ENCODE results near the gene HTRA1.

HTRA1 gene
- total RNA-seq = 29.3 to 251 (median 94.3) reads per million in 17 experiments

DNA sequence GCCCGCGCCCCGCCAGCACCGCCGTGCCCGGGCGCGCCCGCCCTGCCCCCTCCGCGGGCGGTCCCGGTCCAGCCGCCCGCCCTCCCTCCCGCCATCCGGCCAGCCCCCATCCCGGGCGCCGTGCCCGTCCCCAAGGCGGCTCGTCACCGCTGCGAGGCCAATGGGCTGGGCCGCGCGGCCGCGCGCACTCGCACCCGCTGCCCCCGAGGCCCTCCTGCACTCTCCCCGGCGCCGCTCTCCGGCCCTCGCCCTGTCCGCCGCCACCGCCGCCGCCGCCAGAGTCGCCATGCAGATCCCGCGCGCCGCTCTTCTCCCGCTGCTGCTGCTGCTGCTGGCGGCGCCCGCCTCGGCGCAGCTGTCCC, at the start of gene HTRA1:
Gene HTRA1, plus strand, starts transcription at position 187 of the 362 bp plus-strand sequence. Its CDS starts 100 bp downstream, at position 287.
- DNase-seq = peak; percentile 55 to 78 (median 68)

DNA sequence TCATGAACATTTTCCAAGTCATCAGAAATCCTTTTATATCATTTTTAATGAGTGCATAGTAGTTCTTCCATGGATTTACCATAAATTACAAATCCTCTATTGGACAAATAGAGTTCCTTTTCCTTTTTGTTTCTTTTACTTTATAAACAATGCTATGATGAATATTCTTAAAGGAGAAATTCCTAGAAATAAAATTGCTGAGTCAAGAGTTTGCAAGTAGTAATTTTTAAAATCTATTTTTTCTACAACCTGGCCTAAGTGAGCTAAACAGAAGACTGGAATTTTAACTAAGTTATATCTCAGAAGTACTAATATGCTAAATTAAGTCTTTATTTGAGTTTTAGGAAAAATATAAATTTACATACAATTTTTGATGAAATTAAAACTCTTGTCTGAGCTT, 48.0 kb upstream of the HTRA1 start:
- DNase-seq = no peak

GRCh38 chr10:122417667-122418066, 43.7 kb upstream of the HTRA1 start:
- peak in 1 of 4 experiments; percentile 5 for DNase-seq

GRCh38 chr10:122419016-122419415, 42.3 kb upstream of the HTRA1 start:
- no peak for DNase-seq

DNA sequence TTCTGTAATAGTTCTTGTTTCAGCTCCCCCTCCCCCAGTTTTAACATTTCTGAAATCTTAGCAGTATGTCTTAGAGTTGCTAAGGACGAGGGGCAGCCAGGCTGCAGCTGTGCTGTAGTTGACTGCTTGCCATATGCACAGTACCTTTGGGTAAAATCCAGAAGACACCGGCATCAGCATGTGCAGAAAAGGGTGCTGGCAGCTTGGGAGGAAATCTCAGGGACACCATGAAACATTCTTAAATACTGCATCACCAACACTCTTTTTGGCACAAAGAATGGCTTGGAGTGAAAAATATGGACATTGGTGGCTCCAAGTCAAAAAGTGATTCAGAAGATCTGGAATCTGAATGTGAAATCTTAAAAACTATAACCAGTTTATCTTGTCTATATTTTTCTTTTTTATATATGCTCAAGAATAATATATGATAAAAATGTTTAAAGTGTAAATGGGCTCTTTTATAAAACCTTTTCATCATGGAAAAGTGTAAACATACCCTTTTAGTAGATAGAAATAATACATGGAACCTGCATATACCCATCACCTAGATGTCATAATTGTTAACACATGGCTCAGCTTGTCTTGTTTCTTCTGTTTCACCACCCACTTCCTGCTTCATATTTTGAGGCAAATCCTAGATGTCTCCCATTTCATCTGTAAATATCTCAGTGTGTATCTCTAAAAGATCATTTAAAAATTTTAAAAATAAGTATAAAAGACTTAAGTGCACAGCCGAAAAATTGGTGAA, 41.3 kb upstream of the HTRA1 start:
- DNase-seq = no peak

DNA sequence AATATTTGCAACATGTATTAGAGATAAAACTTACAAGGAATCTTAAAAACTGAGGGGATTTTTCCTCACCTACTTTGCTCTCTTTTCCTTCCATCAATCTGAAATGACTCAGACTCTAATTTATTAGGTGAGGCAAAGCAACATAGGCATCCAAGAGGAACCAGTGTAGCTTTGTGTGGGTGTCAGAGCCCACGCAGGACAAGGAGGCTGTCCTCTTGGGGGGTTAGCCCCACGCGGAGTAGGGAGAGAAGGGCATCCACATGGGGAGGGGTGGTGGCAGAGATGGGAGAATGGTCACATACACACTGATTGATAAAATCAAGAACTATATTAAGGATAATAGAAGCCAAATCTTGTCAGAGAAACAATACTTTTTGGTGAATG, 40.7 kb upstream of the HTRA1 start:
- peak in 1 of 4 experiments; percentile 6 for DNase-seq

DNA sequence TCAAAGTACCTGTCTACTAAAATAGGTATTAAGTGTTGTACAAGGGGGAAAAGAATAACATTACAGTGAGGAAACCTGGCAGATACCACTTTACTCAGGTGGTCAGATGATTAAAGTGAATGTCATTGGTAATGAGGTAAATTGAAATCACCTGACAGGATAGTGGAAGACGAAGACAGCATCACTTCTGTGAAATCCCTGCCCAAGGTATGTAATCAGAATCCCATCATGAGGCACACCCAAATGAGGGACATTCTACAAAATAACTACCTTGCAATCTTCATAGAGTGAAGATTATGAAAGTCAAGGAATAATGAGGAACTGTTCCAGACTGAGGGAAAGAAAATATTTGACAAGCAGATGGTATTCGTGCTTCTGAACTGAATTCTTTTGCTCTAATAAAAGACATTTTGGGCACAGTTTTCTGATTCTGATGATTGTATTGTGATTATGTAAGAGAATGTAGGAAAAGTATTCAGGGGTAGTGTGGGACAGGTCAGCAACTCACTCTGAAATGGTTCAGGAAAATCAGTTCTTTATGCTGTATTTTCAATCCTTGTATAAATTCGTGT, 40.2 kb upstream of the HTRA1 start:
- DNase-seq = peak in 2 of 4 experiments; percentile 8 to 22

- peak; percentile 51 to 81 (median 71) for DNase-seq
Measured at GRCh38 chr10:122421742-122422141, 39.6 kb upstream of the HTRA1 start.

GRCh38 chr10:122422266-122422989, 38.9 kb upstream of the HTRA1 start:
- no peak for DNase-seq

GRCh38 chr10:122424059-122424458, 37.3 kb upstream of the HTRA1 start:
- DNase-seq = no peak

GRCh38 chr10:122426829-122427228, 34.5 kb upstream of the HTRA1 start:
- no peak for DNase-seq

DNA sequence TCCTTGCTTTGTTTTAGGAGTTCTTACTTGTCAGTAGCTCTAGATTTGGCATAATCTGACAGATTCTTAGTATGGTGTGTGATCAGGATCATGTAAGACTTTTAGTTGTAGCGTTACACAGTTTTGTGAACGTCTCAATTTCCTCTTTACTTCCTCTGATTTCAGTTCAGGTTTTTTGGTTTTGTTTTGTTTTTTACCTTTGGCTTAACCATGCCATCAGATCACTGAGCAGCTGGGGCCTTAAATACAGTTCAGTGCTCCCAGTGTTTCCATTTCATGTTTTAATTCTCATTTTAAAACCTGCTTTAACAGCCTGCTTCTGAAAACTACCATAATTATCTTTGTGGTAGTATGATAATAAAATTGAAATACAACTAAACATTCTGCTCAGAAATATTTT, 34.1 kb upstream of the HTRA1 start:
- DNase-seq = no peak

DNA sequence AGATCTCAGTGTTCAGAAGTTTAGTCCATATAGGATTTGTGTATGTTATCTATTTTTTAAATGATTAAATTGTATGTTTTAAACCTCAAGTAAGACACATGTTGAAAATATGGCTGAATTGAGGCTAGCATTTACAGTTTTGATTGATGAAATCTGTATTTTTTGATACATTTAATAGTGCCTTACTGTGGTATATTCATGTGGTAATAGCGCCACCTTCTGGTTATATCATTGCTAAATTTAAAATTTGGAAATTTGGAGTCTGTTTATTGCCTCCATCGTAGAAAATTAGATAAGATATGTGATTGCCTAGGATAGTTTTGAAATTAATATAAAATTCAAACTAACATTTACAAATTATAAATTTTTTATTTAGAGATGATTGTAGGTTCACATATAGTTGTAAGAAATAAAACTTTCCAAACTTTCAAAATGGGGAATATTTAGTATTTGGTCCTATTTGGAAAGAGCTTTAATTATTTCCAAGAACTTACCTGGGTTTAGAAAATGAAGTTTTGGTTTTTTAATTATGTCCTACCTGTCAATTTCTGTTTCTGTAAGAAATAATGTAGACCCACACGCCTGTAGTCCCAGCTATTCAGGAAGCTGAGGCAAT, 26.0 kb upstream of the HTRA1 start:
- DNase-seq = peak in 3 of 4 experiments; percentile 70 to 85 (median 71)

DNA sequence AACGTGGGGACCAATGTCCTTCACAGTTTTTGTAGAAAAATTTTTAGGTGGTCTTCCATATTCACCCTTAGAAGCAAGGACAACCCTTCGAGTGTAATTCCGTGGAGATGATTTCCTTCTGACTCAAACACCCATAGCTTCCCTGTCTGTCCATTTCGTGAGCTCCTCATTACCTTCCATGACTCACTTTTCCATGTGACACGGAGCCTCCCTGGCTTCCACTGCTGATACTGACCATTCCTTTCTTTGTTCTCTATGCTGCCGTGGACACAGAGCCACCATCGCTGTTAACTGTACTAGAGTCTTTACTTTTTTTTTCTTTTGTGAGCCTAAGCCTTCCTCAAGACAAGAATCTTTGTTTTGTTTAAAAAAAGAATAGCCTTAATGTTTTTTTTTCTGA, 19.4 kb upstream of the HTRA1 start:
- no peak for DNase-seq

- DNase-seq = no peak
Measured at GRCh38 chr10:122445469-122445868, 15.9 kb upstream of the HTRA1 start.

DNA sequence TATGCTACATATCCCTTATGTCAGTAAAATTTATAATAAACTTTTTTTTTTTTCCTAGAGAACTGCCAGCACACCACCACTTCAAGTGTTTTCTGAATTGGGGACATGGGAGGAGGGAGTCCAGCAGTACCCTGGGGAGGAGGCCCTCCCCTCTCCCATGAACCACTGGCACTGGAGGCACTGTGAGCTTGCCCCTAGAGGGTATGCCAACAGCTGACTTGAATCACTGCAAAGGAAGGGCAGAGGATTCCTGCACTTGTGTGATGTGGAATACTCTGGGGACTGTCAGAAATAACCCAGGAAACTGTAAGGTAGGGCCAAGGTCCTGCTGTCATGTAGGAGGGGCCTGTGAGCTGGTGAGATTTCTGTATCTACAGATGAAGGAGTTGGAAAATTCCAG, 15.4 kb upstream of the HTRA1 start:
- no peak for DNase-seq

GRCh38 chr10:122446668-122447423, 14.5 kb upstream of the HTRA1 start:
- DNase-seq = no peak

DNA sequence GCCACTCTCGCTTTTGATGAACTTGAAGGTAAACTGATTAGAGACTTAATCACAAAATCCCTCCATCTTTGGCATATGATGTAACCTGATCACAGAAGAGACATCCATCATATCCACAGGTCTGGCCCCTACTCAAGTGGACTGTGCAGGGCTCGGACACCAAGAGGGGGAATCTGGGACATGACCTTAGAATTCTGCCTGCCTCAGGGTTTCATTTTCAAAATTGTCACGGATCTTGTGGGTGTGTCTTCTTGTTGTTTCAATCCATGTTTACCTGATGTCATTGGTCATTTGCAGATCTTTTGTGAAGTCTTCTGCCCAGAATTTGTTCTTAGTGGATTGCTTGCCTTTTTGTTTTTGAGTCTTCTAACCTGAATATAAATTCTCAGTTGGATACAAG, 12.8 kb upstream of the HTRA1 start:
- DNase-seq = no peak

- DNase-seq = no peak
Measured at GRCh38 chr10:122449153-122449552, 12.2 kb upstream of the HTRA1 start.

GRCh38 chr10:122450353-122450990, 10.9 kb upstream of the HTRA1 start:
- no peak for DNase-seq

GRCh38 chr10:122454071-122454470, 7.3 kb upstream of the HTRA1 start:
- DNase-seq = no peak

- no peak for DNase-seq
Measured at GRCh38 chr10:122454603-122455080, 6.7 kb upstream of the HTRA1 start, which contains the start of gene ARMS2. TSS of gene ARMS2 (plus strand) at chr10:122454653. CDS start at chr10:122454728, 75 bp downstream.
